Breast epithelium (tissue), 4 donors: ENCODE measurements around the gene SYK. TPM values are rescaled to one million over a fixed set of nuclear protein-coding genes. Genes with fewer than 3 reads are reported as not detected.
A peak's percentile ranks its signal among the peaks of the same experiment; 100 is the strongest.

ENCODE experiments used
- DNase-seq, 2 donors: peaks; one replicate each; pipeline ENCODE4 v3.0.0-alpha.2; 2019; ENCODE audit warnings: low spot score in 2 of 2
- H3K27ac ChIP-seq, 2 donors: fragments of 200-600 bp; sonication (generic) in 1 of 2; one replicate each; pipeline ENCODE4 v1.5.1; 2016 to 2019; ENCODE audit warnings: mild to moderate bottlenecking in 1 of 2
- H3K27me3 ChIP-seq, 2 donors: fragments of 200-600 bp; sonication (generic) in 1 of 2; one replicate each; pipeline versions ENCODE4 v1.5.1 to v1.6.0; 2017 to 2019; ENCODE audit warnings: control low read depth in 1 of 2, mild to moderate bottlenecking in 1 of 2
- H3K36me3 ChIP-seq: fragments of 200-600 bp; one replicate; pipeline ENCODE4 v1.5.1; 2019
- H3K4me1 ChIP-seq, 2 donors: fragments of 200-600 bp; sonication (generic); one replicate each; pipeline ENCODE4 v1.5.1; 2016 to 2019; ENCODE audit warnings: control low read depth in 1 of 2
- H3K4me3 ChIP-seq, 3 donors: fragments of 200-600 bp; sonication (generic); 1 replicate in 2 of 3; 2 replicates in 1 of 3; pipeline ENCODE4 v1.5.1; 2016 to 2019; ENCODE audit warnings: mild to moderate bottlenecking in 3 of 3, moderate library complexity in 2 of 3
- H3K9me3 ChIP-seq, 2 donors: fragments of 200-600 bp; sonication (generic) in 1 of 2; one replicate each; pipeline ENCODE4 v1.5.1; 2016 to 2019; ENCODE audit warnings: control low read depth in 1 of 2
- CTCF ChIP-seq, 3 donors: fragments of 450-650 bp; IDR thresholded peaks; one replicate each; pipeline ENCODE4 v1.5.1; 2016 to 2017; ENCODE audit warnings: antibody characterized with exemption in 3 of 3, mild to moderate bottlenecking in 3 of 3, moderate library complexity in 3 of 3
- POLR2A ChIP-seq: fragments of 450-650 bp; IDR thresholded peaks from one replicate; pipeline ENCODE4 v1.6.1; 2016; ENCODE audit warnings: antibody characterized with exemption, mild to moderate bottlenecking, moderate library complexity
- POLR2AphosphoS5 ChIP-seq, 3 donors: sonication (generic); formaldehyde crosslinking; IDR thresholded peaks; one replicate each; pipeline ENCODE4 v1.6.1; 2017; ENCODE audit warnings: antibody characterized with exemption in 3 of 3
- intact Hi-C: fragments of 100-400 bp; cut with DNase I; formaldehyde crosslinking; loops from one replicate; pipeline ENCODE4 v1.15.1; 2023; ENCODE audit warnings: low total_unique reads
- total RNA-seq, 3 donors: library from RNA; depleted of rRNA; stranded (reverse); fragments of >200 nt; gene quantifications; one replicate each; pipeline ENCODE4 v1.1.0, GENCODE V29; 2016

The SYK gene
- total RNA-seq, 3 donors from 2014 or later = 11.8 to 37.8 (median 25.9) TPM

GRCh38 chr9:90770182-90770738, 31.4 kb upstream of the SYK start:
- intact Hi-C loops = no loop called here
- no peak overlapping the region for H3K4me3 ChIP-seq
- H3K9me3 ChIP-seq = no peaks in the 10 kb centered on the region

DNA sequence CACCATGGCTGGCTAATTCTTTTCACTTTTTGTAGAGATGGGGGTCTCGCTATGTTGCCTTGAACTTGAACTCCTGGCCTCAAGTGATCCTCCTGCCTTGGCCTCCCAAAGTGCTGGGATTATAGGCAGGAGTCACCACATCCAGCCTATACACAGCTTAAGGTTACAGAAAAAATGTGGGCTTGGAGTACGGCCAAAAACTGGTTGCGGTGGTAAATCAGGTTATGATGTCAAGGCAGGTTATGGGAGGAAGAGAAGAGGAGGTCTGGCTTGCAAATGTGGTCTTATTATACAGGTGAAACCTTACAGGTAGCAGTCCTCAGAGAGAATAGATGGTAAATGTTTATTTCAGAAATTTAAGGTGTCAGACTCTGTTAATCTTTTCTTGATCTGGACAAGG, 30.7 kb upstream of the SYK start:
- intact Hi-C loops = no loop called here
- TF ChIP-seq POLR2AphosphoS5 (IDR thresholded peaks at IDR 0.05) (no peak), POLR2A (no peak), CTCF (IDR thresholded peaks at IDR 0.05) (no peak)

More at GRCh38 chr9:90770182-90770738, 31.4 kb upstream of the SYK start:
- no peak for TF ChIP-seq CTCF (IDR thresholded peaks at IDR 0.05)
- no peak for TF ChIP-seq POLR2A
- no peak for TF ChIP-seq POLR2AphosphoS5 (IDR thresholded peaks at IDR 0.05)
- Histone ChIP-seq H3K27me3 (no peaks in the 10 kb centered on the region), H3K4me1 (no peaks in the 10 kb centered on the region), H3K36me3 (no peaks in the 10 kb centered on the region), H3K27ac (no peak overlapping the region)
- DNase-seq = no peak

GRCh38 chr9:90772386-90772785, 29.2 kb upstream of the SYK start:
- H3K27me3 ChIP-seq = no peaks in the 10 kb centered on the region
- no peaks in the 10 kb centered on the region for H3K4me1 ChIP-seq
- H3K36me3 ChIP-seq = no peaks in the 10 kb centered on the region
- no peak overlapping the region for H3K4me3 ChIP-seq
- TF ChIP-seq POLR2A (no peak), POLR2AphosphoS5 (IDR thresholded peaks at IDR 0.05) (no peak), CTCF (IDR thresholded peaks at IDR 0.05) (no peak)
- no peaks in the 10 kb centered on the region for H3K9me3 ChIP-seq
- no peak overlapping the region for H3K27ac ChIP-seq
- intact Hi-C loops = no loop called here
- DNase-seq = no peak

More for the DNA sequence above, 30.7 kb upstream of the SYK start:
- H3K36me3 ChIP-seq = no peaks in the 10 kb centered on the region
- H3K27me3 ChIP-seq = no peaks in the 10 kb centered on the region
- no peak for DNase-seq
- no peak overlapping the region for H3K4me3 ChIP-seq
- H3K4me1 ChIP-seq = no peaks in the 10 kb centered on the region
- H3K9me3 ChIP-seq = no peaks in the 10 kb centered on the region
- H3K27ac ChIP-seq = no peak overlapping the region

DNA sequence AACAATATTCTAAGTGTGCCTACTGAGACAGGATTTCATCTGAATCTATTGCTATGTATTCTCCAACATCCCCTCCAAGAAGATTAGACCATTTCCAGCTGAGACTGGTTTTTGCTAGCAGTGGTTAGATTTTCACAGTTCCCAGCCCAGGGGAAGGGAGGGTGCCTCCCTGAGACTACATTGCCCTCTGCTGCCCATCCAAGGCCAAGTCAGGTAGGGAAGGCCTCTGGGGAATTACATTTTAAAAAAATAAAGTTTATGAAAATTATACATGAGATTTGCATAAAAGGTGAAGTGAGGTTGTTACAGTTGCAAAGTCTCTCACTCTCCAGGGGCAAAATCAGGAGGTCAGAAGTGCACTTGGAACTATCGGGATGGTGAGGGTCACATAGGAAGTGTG, 28.0 kb upstream of the SYK start:
- intact Hi-C loops = no loop called here

DNA sequence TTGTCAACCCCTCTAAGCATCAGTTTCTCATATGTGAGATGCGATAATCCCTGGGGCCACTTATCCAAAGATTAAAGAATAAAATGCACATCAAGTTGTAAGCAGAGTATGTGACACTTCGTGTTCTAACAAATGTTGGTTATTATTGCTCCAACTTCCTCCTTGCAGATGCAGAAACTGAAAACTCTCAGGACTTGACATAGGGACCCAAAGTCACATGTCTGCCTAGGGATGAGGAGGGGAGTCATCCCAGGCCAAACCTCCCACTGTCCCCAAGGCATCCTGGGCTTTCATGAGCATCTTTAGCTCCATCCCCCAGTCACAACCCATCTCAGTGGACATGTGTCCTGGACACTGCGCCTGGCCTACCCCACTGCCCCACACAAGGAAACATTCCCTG, 27.5 kb upstream of the SYK start:
- H3K36me3 ChIP-seq = no peaks in the 10 kb centered on the region
- H3K4me3 ChIP-seq = no peak overlapping the region
- no peaks in the 10 kb centered on the region for H3K9me3 ChIP-seq
- DNase-seq = no peak
- TF ChIP-seq POLR2AphosphoS5 (IDR thresholded peaks at IDR 0.05) (no peak), POLR2A (no peak), CTCF (IDR thresholded peaks at IDR 0.05) (no peak)
- no peaks in the 10 kb centered on the region for H3K4me1 ChIP-seq
- no peak overlapping the region for H3K27ac ChIP-seq
- no peaks in the 10 kb centered on the region for H3K27me3 ChIP-seq
- intact Hi-C loops = no loop called here

More for the DNA sequence above, 28.0 kb upstream of the SYK start:
- H3K4me1 ChIP-seq = no peaks in the 10 kb centered on the region
- no peak overlapping the region for H3K4me3 ChIP-seq
- H3K27ac ChIP-seq = no peak overlapping the region
- H3K9me3 ChIP-seq = no peaks in the 10 kb centered on the region
- no peak for TF ChIP-seq POLR2A
- no peak for TF ChIP-seq POLR2AphosphoS5 (IDR thresholded peaks at IDR 0.05)
- TF ChIP-seq CTCF (IDR thresholded peaks at IDR 0.05) = peak in 1 of 3 donors; percentile 20
- H3K27me3 ChIP-seq = no peaks in the 10 kb centered on the region
- no peaks in the 10 kb centered on the region for H3K36me3 ChIP-seq
- no peak for DNase-seq
